GM21423 (cell line): ENCODE measurements around the gene ADAMTS10.
"Not testable (repeated sequence)": the region's sequence is repeated elsewhere in the genome, so short reads cannot be mapped to it uniquely, and the experiment has no call there.

Experiments used
- ATAC-seq: cut with Tn5 transposase; IDR thresholded peaks from one replicate; pipeline ENCODE4 v1.9.1; 2021; ENCODE audit warnings: mild to moderate bottlenecking, moderate library complexity; ENCODE audit not compliant: unreplicated experiment

Gene ADAMTS10

DNA sequence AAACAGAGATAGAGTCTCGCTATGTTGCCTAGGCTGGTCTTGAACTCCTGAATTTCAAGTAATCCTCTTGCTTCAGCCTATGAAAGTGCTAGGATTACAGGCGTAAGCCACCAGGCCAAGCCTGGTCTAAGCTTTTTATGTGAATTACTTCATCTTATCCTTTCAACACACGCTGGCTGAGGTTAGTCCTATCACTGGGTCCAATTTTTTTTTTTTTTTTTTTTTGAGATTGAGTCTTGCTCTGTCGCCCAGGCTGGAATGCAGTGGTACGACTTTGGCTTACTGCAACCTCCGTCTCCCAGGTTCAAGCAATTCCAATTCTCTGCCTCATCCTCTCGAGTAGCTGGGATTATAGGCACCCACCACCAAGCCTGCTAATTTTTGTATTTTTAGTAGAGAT, 43.7 kb downstream of the ADAMTS10 start:
- no peak for ATAC-seq

DNA sequence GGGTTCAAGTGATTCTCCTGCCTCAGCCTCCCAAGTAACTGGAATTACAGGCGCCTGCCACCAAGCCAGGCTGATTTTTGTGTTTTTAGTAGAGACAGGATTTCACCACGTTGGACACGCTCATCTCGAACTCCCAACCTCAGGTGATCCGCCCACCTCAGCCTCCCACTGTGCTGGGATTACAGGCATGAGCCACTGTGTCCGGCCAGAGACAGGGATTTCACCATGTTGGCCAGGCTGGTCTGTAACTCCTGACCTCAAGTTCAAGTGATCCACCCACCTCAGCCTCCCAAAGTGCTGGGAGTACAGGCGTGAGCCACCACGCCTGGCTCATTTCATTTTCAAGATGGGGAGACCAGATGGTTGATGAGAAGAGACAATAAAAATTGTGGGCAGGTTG, 45.6 kb downstream of the ADAMTS10 start:
- ATAC-seq: not testable (repeated sequence)

DNA sequence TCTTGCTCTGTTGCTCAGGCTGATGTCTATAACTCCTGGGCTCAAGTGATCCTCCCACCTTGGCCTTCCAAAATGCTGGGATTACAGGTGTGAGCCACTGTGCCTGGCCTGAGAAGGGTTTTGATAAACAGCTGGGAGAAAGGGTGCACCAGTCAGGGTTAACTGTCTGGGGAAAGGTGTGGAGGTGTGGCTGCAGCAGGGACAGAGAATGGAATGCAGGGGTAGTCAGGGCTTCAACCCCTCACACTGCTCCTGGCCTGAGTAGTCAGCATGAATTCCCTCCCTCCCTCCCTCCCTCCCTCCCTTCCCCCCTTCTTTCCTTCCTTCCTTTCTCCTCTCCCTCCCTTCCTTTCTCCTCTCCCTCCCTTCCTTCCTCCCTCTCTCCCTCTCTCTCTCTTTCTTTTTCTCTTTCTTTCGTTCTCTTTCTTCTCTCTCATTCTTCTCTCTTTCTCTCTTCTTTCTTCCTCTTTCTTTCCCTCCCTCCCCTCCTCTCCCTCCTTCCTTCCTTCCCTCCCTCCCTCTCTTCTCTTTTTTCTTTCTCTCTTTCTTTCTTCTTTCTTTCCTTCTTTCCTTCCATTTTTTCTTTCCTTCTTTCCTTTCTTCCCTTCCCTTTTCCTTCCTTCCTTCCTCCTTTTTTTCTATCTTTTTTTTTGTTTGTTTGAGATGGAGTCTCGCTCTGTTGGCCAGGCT, 49.3 kb downstream of the ADAMTS10 start:
- ATAC-seq: no peak

DNA sequence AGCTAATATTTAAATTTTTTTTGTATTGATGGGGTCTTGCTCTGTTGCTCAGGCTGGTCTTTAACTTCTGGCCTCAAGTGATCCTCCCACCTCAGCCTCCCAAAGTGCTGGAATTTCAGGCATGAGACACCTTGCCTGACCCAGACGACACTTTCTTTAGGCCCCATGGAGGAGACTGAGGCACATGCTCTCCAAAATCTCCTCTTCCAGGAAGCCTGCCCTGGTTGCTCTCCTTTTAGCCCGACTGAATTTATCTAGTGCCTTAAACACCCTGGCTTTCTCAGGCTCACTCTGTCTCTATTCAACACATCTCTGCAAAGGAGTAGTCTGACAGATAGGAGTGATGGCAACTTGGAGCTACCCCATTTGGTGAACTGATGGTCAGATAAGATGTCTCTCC, 52.2 kb downstream of the ADAMTS10 start:
- no peak for ATAC-seq

DNA sequence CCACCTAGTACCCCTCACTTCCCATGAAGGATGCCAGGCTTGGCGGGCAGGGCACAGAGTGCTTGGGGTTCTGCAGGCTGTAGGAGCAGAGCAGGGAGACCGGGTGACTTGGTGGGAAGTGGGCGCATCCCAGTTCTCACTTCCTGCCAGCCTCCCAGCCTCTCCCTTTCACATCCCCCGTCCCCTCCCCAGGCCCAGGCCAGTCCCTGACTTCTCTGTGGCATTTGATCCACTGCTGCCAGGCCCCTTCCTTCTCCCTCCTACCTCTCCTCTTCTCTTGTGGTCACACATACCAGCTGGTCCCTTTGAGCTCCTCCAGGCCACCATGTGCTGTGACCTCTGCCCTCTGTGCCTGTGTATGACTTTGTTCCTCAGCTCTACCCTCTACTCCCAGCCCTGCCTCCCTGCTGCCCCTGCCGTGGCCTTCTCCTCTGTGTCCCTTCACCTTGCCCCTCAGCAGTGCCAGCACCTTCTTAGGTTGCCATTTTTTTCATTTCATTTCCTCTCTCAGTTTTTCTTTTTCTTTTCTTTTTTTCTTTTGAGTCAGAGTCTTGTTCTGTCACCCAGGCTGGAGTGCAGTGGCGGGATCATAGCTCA, 52.8 kb downstream of the ADAMTS10 start:
- no peak for ATAC-seq

DNA sequence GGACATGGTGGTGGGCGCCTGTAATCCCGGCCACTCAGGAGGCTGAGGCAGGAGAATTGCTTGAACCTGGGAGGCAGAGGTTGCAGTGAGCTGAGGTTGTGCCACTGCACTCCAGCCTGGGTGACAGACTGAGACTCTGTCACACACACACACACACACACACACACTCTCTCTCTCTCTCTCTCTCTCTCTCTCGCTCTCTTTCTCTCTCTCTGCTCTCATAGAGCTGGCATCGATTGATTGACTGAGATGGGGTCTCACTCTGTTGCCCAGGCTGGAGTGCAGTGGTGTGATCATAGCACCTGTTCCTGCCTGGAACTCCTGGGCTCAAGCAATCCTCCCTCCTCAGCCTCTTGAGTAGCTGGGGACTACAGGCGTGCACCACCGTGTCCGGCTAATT, 56.8 kb downstream of the ADAMTS10 start:
- ATAC-seq: not testable (repeated sequence)

DNA sequence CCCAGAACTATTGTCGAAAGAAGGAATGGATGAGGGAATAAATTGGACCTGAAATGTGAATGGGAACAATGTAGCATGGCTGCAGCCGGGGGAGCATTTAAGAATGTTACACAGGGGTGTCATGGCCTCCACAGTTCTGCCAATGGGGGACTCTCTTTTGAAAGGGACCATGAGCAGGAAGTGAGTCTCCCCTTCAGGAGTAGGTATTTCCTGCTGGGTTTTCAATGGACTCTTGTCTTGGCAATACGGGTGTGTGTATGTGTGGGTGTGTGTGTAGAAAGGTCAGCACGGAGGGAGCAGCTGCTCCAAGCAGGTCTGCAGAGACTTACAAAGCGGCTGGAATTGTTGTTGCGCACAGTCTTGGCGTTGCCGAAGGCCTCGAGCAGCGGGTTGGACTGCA, 57.7 kb downstream of the ADAMTS10 start:
- ATAC-seq: no peak

DNA sequence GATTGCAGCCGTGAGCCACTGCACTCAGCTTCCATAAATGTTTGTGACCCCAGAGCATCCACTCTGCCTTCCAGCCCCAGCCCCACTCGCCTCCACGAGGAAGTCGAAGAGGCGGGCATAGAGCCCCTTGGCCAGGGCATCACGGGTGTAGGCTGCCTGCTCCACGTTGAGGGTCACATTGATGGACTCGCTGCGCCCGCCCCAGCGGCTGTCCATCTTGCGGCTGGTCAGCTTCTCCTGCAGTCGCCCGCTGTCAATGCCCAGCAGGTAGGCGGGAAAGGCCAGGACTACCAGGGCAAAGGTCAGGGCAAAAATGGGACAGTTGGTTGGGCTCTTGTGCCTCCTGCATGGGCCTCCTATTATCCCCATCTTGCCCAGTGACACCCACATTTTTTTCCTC, 60.4 kb downstream of the ADAMTS10 start:
- no peak for ATAC-seq

DNA sequence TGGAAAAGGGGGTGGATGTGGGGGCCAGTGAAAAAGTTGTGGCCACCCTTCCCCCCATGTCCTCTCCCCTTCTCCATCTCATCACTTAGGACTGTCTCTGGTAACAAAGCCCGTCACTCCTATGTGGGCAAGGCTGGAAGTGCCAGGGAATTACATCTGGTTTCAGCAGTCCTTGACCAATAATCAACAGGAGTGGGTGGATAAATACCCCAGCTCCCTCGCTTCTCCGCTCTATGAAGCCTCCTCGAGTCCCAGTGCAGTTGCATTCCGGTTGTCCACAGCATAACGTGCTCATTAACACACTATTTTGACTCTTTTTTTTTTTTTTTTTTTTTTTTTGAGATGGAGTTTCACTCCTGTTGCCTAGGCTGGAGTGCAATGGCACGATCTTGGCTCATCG, 64.8 kb downstream of the ADAMTS10 start:
- ATAC-seq: no peak

DNA sequence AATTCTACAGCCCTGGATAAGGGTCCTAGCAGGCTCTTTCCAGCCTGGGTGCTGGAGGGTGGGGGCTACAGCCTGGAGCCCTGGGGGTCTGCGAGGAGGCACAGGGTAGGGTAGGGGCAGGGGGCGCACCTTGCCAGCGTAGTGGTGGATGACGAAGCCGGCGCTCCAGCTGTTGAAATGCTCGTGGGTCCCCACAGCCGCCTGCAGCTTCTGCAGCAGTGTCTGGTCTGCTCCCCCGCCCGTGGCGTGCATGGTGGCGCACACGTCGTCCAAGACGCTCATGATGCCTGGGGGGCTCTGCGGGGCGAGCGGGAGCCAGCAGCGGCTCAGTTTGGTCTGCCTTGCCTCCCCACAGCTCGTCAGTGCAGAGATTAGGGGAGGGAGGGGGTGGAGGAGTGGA, 66.3 kb downstream of the ADAMTS10 start:
- no peak for ATAC-seq

DNA sequence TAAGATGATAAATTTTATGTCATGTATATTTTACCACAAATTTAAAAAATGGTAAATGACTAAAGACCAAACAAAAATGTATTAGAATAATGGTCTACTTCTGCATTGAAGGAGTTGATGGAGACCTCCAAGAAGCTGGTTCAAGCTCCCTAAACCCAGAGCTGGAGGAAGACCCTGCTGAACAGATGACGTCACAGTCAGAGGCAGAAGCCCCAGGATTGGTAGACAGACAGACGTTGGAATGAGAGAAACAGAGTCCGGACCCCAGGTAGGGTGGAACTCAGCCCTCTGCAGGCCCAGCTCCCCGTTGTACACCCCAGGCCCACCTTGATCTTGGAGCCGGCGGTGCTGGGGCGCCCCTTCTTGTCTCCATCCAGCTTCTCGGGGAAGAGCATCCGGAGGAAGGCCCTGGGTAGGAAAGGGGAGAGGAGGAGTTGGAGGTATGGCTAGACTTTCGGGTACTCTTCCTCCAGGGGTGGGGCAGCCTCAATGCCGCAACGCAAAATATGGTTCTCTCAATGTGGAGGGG, 70.8 kb downstream of the ADAMTS10 start:
- ATAC-seq: no peak

DNA sequence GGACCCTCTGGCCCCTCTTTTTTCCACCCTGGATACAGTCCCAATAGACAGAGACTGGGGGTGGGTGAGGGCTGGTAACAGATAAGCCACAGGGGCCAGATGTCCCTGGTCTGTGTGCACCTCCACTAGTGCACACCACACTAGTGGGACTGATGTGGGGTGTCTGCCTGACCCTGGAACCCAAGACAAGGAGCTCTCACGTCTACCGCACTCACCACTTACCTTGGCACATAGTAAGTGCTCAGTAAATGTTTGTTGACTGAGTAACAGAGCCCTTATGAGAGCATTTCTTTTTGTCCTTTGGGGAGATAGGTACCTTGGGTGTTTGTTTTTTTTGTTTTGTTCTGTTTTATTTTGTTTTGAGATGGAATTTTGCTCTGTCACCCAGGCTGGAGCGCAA, 73.4 kb downstream of the ADAMTS10 start:
- no peak for ATAC-seq

DNA sequence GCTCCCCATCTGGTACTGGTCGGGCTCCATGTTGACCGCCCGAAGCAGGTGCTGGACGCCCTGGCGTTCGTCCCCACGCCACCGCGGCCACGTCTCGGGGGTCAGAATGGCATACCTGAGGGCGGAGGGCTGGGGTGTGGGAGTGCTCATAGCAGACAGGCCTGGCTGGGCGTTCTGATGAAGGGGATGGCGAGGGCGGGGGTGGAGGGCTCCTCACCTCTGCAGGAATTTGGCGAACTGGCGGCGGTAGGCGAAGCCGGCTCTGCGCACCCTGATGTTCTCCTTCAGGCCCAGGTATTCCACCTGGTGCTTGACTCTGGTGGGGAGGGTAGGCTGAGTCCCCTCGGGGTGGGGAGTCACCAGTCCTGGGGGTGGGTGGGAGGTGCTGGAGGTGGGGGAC, 74.2 kb downstream of the ADAMTS10 start:
- no peak for ATAC-seq

DNA sequence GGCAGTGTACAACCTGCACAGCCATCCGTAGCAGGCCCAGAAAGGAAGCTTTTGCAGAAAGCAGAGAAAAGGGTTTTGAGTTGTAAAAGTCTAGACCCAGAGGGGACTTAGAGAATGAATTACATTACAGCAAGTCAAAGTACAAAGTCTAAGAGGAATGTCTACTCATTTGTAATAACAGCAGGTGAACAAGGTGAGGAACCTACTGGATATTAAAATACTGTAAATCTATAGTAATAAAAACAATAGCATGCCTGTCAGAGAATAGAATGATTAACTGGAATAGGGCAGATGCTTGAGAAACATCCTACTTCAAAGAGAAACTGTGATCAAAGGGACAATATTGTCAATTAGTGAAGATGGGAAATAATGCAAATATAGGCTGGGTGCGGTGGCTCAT, 78.3 kb downstream of the ADAMTS10 start:
- ATAC-seq: no peak

DNA sequence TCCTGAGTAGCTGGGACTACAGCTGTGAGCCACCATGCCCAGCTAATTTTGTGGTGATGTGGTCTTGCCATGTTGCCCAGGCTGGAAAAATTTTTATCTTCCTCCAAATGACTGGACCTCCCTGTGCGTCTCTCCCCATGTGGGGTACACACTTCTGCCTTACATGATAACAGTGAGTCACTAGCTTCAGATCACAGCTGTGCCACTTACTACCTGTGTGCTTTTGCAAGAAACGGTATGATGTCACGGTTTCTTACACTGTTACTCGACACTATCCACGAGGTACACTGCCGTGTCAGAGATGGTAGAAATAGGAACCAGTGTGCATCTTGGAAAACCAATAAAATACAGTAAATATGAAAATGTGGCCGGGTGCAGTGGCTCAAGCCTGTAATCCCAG, 79.0 kb downstream of the ADAMTS10 start:
- no peak for ATAC-seq
